ENCODE data around the gene SELENOT.

DNA sequence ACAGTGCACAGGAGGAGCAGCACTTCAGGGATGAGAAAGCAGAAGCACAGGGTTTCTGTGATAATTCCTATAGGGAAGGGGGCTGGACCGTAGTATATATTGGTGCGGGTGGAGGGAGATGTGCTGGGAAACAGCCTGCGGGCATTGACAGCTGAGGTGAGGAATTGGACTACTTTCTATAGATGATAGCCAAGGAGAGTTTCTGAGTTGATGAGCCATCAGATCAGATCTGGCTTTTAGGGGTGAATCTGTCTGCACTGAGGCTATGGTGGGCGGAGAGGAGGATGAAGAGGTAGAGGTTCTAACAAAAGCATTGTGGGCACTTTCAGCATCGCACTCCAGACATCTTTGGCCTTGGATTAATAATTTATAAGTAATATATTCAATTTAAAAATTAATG, 33.1 kb downstream of the SELENOT start:
- TF ChIP-seq, protein P1, sequence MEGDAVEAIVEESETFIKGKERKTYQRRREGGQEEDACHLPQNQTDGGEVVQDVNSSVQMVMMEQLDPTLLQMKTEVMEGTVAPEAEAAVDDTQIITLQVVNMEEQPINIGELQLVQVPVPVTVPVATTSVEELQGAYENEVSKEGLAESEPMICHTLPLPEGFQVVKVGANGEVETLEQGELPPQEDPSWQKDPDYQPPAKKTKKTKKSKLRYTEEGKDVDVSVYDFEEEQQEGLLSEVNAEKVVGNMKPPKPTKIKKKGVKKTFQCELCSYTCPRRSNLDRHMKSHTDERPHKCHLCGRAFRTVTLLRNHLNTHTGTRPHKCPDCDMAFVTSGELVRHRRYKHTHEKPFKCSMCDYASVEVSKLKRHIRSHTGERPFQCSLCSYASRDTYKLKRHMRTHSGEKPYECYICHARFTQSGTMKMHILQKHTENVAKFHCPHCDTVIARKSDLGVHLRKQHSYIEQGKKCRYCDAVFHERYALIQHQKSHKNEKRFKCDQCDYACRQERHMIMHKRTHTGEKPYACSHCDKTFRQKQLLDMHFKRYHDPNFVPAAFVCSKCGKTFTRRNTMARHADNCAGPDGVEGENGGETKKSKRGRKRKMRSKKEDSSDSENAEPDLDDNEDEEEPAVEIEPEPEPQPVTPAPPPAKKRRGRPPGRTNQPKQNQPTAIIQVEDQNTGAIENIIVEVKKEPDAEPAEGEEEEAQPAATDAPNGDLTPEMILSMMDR (IDR thresholded peaks at IDR 0.05) = no peak
- TF ChIP-seq EZH2 (IDR thresholded peaks at IDR 0.05; ENCODE audit: borderline replicate concordance, insufficient read depth, low read depth, low read length, poor library complexity, severe bottlenecking) = no peak
